Stimulated activated CD4-positive, alpha-beta T cell treated with anti-CD3 and anti-CD28 coated beads, Interleukin-2, amount 100 ng/mL, for 48 hours (primary cell): ENCODE data around the gene HSPA9.

Experiments
- DNase-seq, 2 donors: peaks; one replicate each; pipeline ENCODE4 v3.0.0-alpha.2; 2020

The HSPA9 gene

DNA sequence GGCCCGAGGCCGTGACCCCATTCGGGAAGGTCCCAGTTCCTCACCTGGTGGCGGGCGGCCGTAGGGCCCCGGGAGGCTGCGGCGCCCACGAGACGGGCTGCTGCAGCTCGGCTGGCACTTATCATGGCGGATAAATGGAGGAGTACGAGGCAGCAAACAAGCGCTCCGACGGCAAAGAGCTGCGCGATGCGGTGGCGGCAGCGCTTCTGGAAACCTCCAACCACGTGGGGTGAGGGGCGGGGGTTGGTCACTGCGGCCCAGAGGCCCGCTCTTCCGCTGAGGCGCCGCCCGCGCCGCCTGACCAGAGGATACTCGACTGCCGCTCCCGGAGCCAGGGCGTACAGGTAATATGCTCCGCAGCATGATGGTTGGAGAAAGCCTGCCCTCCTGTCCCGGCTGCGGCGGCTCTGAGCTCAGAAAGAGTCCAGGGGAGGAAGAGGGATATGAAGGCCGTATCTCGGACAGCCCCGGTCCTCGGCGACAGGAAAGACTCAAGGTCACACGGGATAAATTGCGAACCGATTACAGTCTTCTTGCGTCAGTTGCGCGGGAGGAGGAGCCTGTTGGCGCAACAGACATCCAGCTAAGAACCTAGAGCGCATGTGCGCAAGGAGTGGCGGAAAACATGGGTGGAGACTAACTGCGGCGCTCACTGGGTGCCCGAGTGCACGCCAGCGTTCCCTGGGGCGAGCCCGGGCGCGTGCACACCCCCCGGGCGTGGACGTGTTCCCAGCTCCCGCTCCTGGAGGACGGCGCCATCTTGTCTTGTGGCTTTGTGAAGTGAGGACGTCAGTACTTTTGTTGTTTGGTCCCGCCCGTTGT is at the start of gene HSPA9:
Gene HSPA9 (minus strand): TSS at position 208 of the 822 bp plus-strand sequence. CDS start 83 bp downstream, at position 125.
- peak; percentile 91 to 96 for DNase-seq

DNA sequence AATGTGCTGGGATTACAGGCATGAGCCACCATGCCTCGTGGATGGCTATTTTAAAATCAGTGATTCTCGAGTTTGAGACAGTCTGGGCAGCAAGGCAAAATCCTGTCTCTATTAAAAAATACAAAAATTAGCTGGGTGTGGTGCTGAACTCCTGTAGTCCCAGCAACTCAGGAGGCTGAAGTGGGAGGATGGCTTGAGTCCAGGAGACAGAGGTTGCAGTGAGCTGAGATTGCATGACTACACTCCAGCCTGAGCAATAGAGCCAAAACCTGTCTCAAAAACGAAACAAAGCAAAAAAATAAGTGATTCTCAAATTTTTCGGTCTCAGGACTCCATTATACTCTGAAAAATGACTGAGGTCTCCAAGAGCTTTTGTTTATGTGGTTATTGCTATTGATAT is 47.9 kb upstream of the HSPA9 start:
- no peak for DNase-seq

DNA sequence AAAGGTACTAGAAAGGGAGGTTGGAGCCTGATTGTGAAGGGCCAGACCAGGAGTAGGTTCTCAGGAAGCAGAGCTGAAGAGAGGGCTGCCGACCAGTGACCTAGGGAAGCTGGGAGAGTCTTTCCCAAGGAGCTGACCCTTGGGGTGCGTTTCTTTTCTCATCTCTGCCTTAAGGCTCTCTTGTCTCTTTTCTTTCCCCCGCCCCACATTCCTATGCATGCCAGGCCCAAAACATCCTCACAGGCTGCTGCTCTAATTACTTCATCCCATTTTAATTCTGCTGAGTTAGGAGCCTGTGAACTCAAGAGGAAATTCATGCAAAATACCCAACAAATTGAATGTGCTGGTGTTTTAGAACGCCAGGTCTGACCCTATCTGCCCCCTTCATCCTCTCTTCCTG is 46.9 kb upstream of the HSPA9 start:
- DNase-seq = no peak

DNA sequence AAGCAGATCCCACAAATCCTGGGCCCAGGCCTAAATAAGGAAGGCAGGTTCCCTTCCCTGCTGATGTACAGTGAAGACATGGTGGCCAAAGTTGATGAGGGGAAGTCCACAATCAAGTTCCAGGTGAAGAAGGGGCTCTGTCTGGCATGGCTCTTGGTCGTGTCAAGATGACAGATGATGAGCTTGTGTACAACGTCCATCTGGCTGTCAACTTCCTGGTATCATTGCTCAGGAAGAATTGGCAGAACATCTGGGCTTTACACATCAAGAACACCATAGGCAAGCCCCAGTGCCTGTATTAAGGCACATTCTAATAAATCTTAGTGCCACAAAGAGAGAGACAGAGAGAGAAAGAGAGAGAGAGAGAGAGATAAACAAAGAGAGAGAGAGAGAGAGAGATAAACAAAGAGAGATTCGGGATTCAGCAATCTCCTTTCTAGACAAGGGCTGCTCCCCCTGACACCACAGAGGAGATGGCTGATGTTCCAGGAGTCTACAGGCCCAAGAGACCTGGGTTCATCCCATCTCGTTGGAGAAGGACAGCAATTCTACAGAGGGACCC is 45.5 kb upstream of the HSPA9 start:
- DNase-seq = no peak

DNA sequence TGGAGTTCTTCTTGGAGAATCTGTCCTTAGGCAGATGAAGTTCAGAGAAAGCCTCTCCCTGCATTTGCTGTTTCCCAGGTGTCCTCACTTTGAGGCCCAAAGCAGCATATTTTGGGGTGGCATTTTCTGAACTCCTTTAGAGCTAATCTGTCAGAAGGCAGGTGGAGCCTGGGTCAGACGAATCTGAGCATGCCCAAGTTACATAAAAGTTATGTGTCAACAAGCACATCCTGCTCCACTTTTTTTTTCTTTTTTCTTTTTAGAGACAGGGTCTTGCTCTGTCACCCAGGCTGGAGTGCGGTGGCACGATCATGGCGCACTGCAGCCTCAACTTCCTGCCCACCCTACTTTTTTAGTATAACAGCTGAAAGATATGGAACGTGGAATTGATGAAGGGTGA is 41.3 kb upstream of the HSPA9 start:
- no peak for DNase-seq

DNA sequence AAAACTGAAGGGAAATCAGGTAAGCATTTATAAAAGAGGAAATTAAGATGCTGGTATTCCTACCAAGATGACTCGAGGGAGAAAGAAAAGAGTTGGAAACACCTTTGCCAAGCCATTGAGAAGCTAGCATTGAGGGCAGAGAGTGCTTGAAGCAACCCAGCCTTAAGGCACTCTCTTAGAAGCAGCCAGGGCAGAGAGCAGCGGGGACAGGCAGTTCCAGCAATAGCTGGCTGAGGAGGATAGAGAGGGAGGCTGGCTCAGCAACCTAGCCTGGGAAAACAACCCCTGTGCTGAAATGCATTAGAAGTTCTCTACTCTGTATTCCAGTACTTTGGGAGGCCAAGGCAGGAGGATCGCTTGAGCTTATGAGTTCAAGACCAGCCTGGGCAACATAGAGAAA is 40.3 kb upstream of the HSPA9 start:
- DNase-seq = no peak

DNA sequence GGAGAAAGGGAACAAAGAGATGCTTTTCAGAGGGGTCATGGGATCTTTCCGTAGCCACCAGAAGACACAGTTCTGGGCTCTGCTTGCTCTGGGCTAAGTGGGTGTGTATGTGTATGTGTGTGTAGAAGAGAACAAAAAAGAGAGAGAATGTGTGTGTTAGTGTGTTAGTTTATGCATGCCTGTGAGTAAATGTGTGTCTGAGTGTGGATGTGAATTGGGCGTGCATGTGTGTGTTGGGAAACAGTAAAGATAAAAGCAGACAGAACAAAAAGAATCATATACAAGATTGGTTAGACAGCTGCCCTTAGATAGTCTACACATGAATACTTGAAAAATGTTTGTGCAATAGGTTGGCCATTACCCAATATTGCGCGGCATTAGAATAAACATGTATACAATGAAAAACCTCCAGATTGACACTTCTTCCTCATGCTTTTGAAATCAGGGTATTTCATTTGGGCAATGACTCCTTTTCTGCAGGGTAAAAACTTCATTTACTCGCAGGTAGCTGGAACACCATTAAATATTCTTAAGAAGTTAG is 36.5 kb upstream of the HSPA9 start:
- DNase-seq = no peak

DNA sequence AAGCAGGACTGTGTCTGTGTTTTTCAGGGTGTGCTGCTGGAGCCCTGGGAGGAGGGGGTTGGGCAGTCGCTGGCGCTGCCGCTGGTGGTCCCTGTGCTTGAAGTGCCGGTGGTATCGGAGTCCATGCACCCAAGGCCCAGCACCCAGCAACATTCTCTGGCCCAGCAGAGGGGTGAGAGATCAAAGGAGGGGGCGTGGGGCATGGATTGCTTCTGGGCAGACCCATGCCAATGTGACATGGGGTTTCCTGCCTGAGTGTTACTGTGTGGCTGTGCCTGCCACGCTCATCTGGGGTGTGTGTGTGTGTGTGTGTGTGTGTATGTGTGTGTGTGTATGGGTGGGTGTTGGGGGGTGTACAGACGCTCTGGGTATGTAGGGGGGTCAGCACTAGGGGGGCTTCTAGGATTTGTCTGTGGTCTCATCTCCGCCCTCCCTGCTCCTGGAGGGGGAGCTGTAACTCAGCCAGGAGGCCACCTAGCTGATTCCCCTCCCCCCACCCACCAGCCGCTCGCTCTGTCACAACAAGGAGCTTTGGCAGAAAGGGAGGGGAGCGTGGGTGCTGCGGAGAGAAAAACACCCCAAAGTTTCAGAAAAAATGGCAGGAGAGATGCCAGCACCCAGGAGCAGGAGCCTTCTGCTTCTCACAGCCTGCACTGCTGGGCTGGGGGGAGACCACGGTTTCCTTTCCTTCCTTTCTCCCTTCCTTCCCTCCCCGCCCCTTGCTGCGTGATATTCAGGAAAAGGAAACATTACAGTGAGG is 35.9 kb upstream of the HSPA9 start:
- no peak for DNase-seq

DNA sequence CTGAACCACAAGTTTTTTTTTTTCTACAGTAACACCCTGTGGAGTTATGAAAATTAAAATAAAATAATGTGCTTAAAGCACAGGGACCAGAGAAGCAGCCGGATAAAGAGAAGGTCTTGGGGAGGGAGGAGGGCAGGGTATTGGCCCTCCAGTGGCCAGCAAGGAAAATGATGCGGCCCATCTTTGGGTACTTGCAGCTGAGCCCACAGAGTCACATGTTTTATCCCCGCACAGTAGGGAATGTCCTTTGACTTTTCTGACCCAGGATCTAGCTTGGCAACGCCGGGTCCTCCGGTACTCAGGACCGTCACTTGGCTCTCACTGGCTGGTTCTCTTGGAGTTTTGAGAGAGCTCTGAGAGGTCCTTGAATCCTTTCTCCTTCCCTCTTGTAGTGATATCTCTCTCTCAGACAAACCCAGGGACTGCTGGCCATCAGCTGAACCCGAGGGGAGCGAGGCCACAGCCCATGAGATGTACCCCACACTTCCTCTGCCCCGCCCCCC is 35.3 kb upstream of the HSPA9 start:
- no peak for DNase-seq

DNA sequence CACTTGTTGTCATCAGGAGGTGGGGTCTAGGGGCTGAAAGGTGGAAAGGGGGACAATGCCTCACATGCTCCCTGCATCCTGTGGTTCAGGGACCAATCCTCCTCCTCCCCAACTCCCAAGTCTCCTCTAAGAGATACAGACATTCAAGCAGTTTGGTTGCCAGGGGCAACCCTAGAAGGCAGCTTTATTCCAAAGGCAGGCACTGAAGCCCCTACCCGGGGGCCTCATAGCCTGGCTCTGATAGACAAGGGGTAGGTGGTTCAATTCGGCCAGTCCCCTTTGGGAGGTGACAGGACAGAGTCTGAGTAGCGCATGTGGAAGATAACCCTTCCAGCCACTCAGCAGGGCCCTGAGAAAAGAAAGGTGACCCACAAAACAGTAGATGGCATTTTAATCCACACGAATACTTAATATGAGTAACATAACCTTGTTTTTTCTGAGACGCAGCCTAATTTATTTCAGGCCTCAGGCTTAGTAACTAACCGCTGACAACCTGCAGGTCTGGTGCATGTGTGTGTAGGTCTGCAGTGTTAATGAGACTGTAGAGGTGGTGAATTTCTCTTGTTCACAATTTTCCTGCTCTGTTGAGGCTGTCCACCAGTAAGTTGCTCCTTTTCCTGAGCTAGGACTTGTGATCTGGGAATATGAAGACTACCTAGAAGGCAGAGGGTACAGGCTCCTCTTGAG is 31.3 kb upstream of the HSPA9 start:
- no peak for DNase-seq

DNA sequence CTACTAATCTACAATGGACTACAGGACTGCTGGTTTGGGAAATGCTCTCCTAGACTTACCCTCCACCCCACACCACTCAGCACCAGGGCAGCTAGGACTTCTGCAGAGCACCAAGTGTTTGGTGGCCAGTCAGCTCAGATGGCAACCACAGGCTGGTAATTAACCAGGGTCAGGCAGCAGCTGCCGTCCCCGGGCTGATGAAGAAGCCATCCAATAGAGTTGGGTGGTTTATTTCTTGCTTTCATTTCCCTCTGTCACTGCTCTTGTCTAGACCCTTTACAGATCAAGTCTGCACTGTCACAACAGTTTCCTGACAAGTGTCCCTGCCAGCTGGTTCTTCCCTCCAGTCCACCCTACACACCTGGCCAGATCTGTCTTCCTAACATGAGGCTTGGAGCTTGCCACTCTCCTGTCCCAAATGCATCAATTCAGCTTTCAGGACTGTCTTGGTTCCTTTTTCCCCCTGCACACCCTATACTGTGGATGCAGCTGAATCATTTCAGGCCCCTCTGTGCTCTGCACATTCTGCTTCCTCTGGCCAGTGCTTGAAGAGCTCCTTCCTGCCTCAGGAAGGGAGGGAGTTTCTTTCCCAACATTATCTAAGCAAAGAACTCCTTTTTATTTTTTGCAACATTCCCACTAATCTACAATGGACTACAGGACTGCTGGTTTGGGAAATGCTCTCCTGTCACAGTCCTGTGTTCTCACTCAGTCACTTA is 30.2 kb upstream of the HSPA9 start:
- DNase-seq = no peak

DNA sequence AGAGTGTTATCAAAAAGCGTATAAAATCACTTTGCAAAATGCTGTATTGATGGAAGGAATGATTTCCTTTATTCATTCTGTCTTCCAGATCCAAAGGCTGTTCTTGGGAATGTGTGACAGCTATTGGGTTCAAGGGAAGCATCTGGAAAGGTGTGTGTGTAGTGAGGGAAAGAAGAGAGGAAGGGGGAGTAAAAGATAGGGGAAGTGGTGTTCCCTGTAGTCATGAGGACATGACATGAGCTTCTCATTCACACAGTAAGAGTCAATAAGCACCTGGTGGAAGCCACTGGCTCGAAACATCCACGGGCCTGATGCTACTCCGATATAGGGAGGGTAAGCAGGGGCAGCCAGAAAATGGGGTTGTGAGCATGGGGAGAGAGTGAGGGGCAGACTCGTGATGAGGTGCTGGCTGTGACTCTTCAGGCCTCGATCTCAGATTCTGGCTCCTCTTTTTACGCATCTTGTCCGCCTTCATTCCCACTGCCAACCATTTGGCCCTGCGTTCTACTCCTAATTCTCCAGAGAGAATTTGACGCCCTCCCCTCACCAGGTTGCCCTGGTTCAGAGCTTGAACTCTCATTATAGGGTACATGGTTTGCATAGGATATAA is 29.1 kb upstream of the HSPA9 start:
- DNase-seq = no peak

DNA sequence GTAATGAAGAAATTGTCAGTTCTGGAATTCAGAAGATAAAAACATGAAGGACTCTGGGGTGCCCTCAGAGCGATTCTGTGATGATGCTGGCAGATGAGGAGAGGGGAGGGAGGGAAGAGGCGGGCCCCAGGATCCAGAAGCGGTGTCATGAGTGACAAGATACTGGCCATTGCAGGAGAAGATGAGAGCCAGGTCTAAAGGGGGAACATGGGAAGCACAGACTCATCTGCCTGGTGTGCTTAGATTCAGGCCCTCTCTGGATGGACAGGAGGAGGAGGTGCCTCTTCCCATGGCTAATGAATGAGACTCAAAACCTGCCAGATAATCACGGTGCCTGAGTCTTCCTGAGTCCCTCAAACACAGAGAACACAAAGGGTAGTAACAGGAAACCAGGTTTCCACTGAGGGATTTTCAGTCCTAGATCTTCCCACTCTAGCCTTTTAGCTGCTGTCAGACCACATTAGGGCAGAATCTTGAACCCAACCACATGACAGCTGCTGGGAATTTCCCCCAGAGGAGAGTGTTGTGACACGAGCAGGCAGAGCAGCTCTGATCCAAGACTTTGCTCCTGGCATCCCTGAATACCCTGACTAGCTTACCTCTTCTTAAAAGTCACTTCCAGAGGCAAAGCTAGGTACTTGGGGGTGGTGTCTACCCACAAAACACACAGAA is 28.2 kb upstream of the HSPA9 start:
- DNase-seq = peak; percentile 10 to 14

DNA sequence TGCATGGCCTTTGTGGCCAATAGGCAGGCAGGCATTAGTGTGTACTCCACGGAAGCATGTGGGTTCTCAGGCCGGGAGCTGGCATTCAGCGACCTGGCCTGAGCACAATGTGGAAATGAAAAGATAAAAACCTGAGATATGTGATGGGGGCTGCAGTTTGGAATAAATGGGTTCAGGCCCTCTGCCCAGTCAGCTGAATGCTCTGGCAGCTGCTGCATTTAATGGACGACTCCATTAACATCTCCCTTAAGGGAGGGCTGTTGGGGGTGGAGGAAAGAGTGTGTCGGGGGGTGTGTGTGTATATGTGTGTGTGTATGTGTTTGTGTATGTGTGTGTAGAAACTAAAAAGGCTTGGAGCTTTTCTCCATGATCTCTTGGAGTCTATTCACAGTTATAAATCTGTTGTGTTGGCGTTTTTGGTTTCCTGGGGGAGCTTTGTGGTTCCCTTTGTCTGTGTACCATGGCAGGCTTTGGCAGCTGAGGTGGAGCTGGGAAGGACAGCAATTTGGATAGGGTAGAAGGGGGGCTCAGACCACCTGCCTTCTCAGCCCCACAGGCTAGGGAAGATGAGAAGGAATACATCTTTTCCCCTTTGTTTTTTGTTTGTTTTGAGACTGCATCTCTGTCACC is 27.3 kb upstream of the HSPA9 start:
- no peak for DNase-seq

DNA sequence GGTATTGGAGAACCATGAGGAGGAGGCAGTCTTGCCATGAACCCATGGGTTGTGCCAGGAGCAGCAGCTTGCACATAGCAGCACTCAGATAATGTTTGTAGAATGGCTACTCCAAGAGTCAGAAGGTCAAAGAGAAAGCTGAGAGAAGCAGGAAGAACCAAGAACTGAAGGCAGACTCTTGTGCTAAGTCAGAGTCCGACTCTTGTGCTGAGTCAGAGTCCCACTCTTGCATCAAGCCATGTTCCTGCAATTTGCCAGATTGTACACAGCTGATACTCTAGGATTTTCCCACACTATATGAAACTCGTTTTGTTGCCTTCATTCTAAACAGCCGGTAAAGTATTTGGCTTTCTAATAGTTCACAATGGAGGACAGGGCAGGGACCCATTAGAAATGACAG is 26.2 kb upstream of the HSPA9 start:
- no peak for DNase-seq

DNA sequence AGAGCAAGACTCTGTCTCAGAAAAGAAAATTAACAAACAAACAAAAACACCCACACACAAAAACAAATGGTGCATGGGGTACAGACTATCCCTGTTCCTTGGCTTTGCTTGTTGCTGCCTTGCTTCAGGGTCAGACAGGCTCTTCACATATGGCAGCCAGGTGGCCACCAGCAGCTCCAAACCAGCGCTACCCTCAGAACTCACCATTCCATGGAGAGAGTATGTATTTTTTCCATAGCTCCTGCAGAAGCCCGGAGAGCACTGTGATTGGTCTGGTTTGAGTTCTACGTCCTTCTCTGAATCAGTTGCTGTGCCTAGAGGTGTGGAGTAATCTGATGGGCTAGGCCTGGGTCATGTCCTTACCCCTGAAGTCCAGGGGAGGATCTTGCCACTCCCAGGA is 25.2 kb upstream of the HSPA9 start:
- no peak for DNase-seq

DNA sequence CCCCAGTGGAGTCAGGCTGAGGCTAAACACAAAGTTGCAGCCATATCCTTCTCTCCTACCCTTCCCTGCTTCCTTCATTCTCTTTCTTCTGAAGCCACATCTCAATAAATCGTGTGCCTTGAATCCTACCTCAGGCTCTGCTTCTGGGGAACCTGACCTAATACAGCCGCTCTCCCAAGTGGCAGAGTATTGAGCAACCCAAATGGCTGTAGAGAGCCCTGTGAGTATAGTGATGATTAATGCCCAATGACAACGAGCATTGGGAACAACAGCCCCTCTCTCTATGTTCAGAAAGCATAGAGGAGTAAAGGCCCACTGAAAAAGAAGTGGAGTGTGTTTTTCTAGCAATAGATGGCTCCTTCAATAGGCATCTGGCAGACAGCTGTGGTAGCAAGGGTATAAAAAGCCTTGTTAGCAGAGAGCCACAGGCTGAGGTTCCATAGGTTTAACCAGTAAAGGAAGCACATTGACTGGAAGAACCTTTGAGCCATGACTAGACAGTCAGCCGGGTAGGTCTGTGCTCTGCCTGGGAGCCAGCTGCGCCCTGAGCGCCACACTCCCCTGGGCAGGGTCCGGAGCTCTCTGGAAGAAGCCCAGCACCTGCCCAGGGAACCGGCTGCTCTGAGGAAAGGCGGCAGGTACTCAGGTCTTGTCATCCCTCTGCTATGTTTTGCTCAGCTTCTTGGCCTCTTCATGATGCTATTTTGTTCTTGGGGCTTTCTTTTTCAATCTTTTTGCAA is 22.6 kb upstream of the HSPA9 start:
- DNase-seq = no peak

DNA sequence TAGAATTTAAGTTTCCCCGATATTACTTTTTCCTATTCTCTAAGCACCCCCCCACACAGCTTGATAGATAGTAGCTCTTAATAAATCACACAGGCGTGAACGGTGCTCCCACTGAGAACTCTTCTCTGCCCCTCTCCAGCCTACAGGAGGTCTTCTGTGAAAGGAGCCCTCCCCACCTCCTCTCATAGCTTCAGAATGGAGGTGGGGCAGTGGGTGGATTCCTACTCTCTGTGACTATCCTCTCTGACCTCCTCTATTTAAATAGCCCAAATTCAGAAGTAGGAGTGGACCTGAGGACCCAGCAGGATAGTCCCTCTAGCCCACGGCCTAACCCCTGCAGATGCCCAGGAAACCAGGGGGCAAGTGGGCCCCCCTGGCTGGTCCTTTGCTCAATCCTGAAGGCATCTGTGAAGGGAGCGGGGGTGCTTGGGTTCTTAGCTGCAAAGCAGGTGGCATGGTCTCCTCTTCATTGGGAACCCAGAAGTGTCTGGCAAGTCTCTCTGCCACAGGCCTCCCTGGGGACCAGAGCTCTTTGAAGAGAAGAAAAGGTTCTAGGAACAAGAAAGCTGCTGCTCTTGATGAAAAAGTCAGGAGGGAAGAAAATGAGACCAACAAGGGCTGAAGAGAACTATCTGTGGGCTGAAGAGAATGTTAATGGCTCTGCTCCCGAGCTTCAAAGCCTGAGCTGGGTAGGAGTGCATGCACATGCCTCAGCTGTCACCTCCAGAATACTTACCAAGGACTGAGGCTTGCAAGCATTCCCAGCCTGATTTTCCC is 21.1 kb upstream of the HSPA9 start:
- no peak for DNase-seq

DNA sequence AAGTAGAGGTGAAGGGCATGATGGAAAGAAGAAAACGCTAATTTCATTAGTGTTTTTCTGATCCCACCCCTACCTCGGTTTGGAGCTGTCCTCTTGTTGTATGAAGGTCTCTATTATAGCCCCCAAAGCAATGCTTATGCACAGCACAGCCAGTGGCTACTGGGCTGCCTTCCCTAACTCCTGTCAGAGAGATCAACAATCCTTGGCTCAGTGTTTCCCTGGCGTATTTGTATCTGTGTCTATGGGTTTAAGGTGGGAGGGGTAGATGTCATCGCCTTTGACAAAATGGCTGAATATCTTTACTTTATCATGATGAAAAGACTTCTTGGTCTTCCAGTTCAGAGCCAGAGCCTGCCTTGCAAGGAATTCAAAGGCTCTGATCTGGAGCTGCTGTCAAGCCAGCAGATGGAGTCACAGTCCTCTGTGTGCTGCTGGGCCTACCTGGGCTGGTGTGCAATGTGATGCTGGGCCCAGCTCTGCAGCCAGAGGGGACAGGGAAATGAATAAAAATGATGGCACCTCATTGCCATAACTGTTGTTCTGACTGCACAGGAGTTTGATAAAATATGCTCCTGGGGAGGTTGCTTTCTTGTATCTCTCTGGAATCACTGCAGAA is 20.1 kb upstream of the HSPA9 start:
- no peak for DNase-seq
